Measurements from ENCODE around the gene GAS7.

GAS7 gene

GRCh38 chr17:10083864-10084263 is 114.5 kb downstream of the GAS7 start:
- TF ChIP-seq REST (IDR thresholded peaks at IDR 0.05; ENCODE audit: insufficient replicate concordance, low read depth) (no peak), CTCF (IDR thresholded peaks at IDR 0.05; ENCODE audit: insufficient read depth, low read length) (no peak), GABPA (IDR thresholded peaks at IDR 0.05; ENCODE audit: low read depth) (no peak), POLR2AphosphoS5 (IDR thresholded peaks at IDR 0.05; ENCODE audit: low read depth) (no peak)
- no peak for DNase-seq (ENCODE audit: low read depth in 1 of 2, low spot score in 1 of 2)
- no peak overlapping the region for H3K27ac ChIP-seq (replicated peaks)
- no peak overlapping the region for H3K4me3 ChIP-seq (replicated peaks; ENCODE audit: insufficient read depth, low read length)
- no peaks in the 10 kb centered on the region for H3K27me3 ChIP-seq (ENCODE audit: insufficient read depth, poor library complexity, severe bottlenecking)

- Histone ChIP-seq H3K27me3 (ENCODE audit: insufficient read depth, poor library complexity, severe bottlenecking) (no peaks in the 10 kb centered on the region), H3K4me3 (replicated peaks; ENCODE audit: insufficient read depth, low read length) (no peak overlapping the region), H3K27ac (replicated peaks) (no peak overlapping the region)
- DNase-seq (ENCODE audit: low read depth in 1 of 2, low spot score in 1 of 2), result no peak
- TF ChIP-seq GABPA (IDR thresholded peaks at IDR 0.05; ENCODE audit: low read depth) (no peak), POLR2AphosphoS5 (IDR thresholded peaks at IDR 0.05; ENCODE audit: low read depth) (no peak), CTCF (IDR thresholded peaks at IDR 0.05; ENCODE audit: insufficient read depth, low read length) (no peak), REST (IDR thresholded peaks at IDR 0.05; ENCODE audit: insufficient replicate concordance, low read depth) (no peak), SPI1 (IDR thresholded peaks at IDR 0.05; ENCODE audit: borderline replicate concordance, low read depth) (no peak)
Observed at GRCh38 chr17:10082795-10083194, 115.6 kb downstream of the GAS7 start.

- TF ChIP-seq REST (IDR thresholded peaks at IDR 0.05; ENCODE audit: insufficient replicate concordance, low read depth) (no peak), CTCF (IDR thresholded peaks at IDR 0.05; ENCODE audit: insufficient read depth, low read length) (no peak), POLR2AphosphoS5 (IDR thresholded peaks at IDR 0.05; ENCODE audit: low read depth) (no peak), GABPA (IDR thresholded peaks at IDR 0.05; ENCODE audit: low read depth) (no peak), SPI1 (IDR thresholded peaks at IDR 0.05; ENCODE audit: borderline replicate concordance, low read depth) (no peak)
- DNase-seq (ENCODE audit: low read depth in 1 of 2, low spot score in 1 of 2), result no peak
- H3K4me3 ChIP-seq (replicated peaks; ENCODE audit: insufficient read depth, low read length), result no peak overlapping the region
- H3K27ac ChIP-seq (replicated peaks), result no peak overlapping the region
- H3K27me3 ChIP-seq (ENCODE audit: insufficient read depth, poor library complexity, severe bottlenecking), result no peaks in the 10 kb centered on the region
Observed at GRCh38 chr17:10081571-10082169, 116.7 kb downstream of the GAS7 start.
